GM21526 (cell line): ENCODE measurements around the gene ZBTB16.

ENCODE experiments used
- ATAC-seq: cut with Tn5 transposase; IDR thresholded peaks from one replicate; pipeline ENCODE4 v1.9.1; 2021; ENCODE audit warnings: moderate library complexity; ENCODE audit not compliant: unreplicated experiment, low FRiP score

Gene ZBTB16

GRCh38 chr11:114265122-114265878, 205.8 kb downstream of the ZBTB16 start:
- ATAC-seq, result no peak

- no peak for ATAC-seq
These were observed 210.0 kb downstream of the ZBTB16 start for GRCh38 chr11:114269498-114269897.

- no peak for ATAC-seq
These were observed 211.2 kb downstream of the ZBTB16 start for GRCh38 chr11:114270531-114271270.

- no peak for ATAC-seq
These were observed 211.8 kb downstream of the ZBTB16 start for GRCh38 chr11:114271316-114271715.

- ATAC-seq, result no peak
These were observed 212.8 kb downstream of the ZBTB16 start for GRCh38 chr11:114272311-114272710.

- ATAC-seq, result no peak
These were observed 213.6 kb downstream of the ZBTB16 start for GRCh38 chr11:114273071-114273470.

GRCh38 chr11:114273890-114274635, 214.6 kb downstream of the ZBTB16 start:
- no peak for ATAC-seq

GRCh38 chr11:114274637-114275036, 215.1 kb downstream of the ZBTB16 start:
- no peak for ATAC-seq

- ATAC-seq, result no peak
These were observed 215.8 kb downstream of the ZBTB16 start for GRCh38 chr11:114275280-114275679.

- ATAC-seq, result no peak
These were observed 216.6 kb downstream of the ZBTB16 start for GRCh38 chr11:114276077-114276476.

- no peak for ATAC-seq
These were observed 218.3 kb downstream of the ZBTB16 start for GRCh38 chr11:114277637-114278341.

- no peak for ATAC-seq
These were observed 219.0 kb downstream of the ZBTB16 start for GRCh38 chr11:114278342-114279065.

- ATAC-seq, result no peak
These were observed 220.5 kb downstream of the ZBTB16 start for GRCh38 chr11:114279792-114280546.

GRCh38 chr11:114280696-114281095, 221.2 kb downstream of the ZBTB16 start:
- no peak for ATAC-seq

- no peak for ATAC-seq
These were observed 222.0 kb downstream of the ZBTB16 start for GRCh38 chr11:114281388-114281956.

- no peak for ATAC-seq
These were observed 223.0 kb downstream of the ZBTB16 start for GRCh38 chr11:114282488-114282887.

GRCh38 chr11:114283422-114283821, 223.9 kb downstream of the ZBTB16 start:
- no peak for ATAC-seq

GRCh38 chr11:114284021-114284420, 224.5 kb downstream of the ZBTB16 start:
- no peak for ATAC-seq

- no peak for ATAC-seq
These were observed 225.4 kb downstream of the ZBTB16 start for GRCh38 chr11:114284914-114285313.
